SU-DHL-6 (cell line): ENCODE measurements around the gene PRPF39.

Experiments
- H2AFZ ChIP-seq: fragments of 200-600 bp; sonication (generic); 2 replicates; pipeline ENCODE4 v1.6.1; 2014; ENCODE audit warnings: low read depth, mild to moderate bottlenecking, moderate library complexity, mixed read lengths, antibody characterized with exemption, low read length; ENCODE audit not compliant: severe bottlenecking
- H3F3A ChIP-seq: fragments of 200-600 bp; shearing (Covaris generic); 2 replicates; pipeline ENCODE4 v1.6.0; 2016; ENCODE audit warnings: antibody characterized with exemption, mild to moderate bottlenecking; ENCODE audit not compliant: insufficient read depth
- H3K27ac ChIP-seq: fragments of 200-600 bp; sonication (generic); 2 replicates; pipeline ENCODE4 v1.5.1; 2016; ENCODE audit warnings: low read depth, mild to moderate bottlenecking, low read length, moderate library complexity, mixed read lengths
- H3K27me3 ChIP-seq: fragments of 200-600 bp; sonication (generic), shearing (Covaris generic); 2 replicates; pipeline ENCODE4 v1.6.0; 2014; ENCODE audit warnings: mild to moderate bottlenecking, low read length
- H3K36me3 ChIP-seq: fragments of 200-600 bp; sonication (generic); 2 replicates; pipeline ENCODE4 v1.6.1; 2014; ENCODE audit warnings: mild to moderate bottlenecking, low read length, mixed read lengths
- H3K4me2 ChIP-seq: fragments of 300-600, 200-600 bp; shearing (Covaris generic), sonication (generic); 2 replicates; pipeline ENCODE4 v1.6.0; 2014; ENCODE audit warnings: low read length, low read depth, mild to moderate bottlenecking; ENCODE audit not compliant: poor library complexity, severe bottlenecking
- H3K4me3 ChIP-seq: fragments of 200-600 bp; sonication (generic); 2 replicates; pipeline ENCODE4 v1.5.1; 2014; ENCODE audit warnings: antibody characterized with exemption, low read length, mild to moderate bottlenecking, mixed read lengths; ENCODE audit not compliant: insufficient read depth, poor library complexity, severe bottlenecking
- H3K79me2 ChIP-seq: fragments of 200-600 bp; sonication (generic); 2 replicates; pipeline ENCODE4 v1.6.1; 2014; ENCODE audit warnings: mild to moderate bottlenecking, low read length, moderate library complexity; ENCODE audit not compliant: insufficient read depth
- H3K9ac ChIP-seq: fragments of 200-600 bp; sonication (generic); 2 replicates; pipeline ENCODE4 v1.7.0; 2014; ENCODE audit warnings: mild to moderate bottlenecking, low read length
- H3K9me2 ChIP-seq: fragments of 200-600 bp; sonication (generic); replicated peaks from 2 replicates; pipeline ENCODE4 v1.6.1; 2014; ENCODE audit warnings: low read length; ENCODE audit not compliant: insufficient read depth
- H3K9me3 ChIP-seq: fragments of 200-600 bp; sonication (generic); 2 replicates; pipeline ENCODE4 v1.6.1; 2014; ENCODE audit warnings: low read length, mixed read lengths; ENCODE audit not compliant: insufficient read depth
- H4K20me1 ChIP-seq: fragments of 200-600 bp; sonication (generic); 2 replicates; pipeline ENCODE4 v1.6.1; 2014; ENCODE audit warnings: low read depth, mild to moderate bottlenecking, antibody characterized with exemption, low read length, moderate library complexity, mixed read lengths
- EZH2phosphoT487 ChIP-seq: fragments of 200-600 bp; sonication (generic), shearing (Covaris generic); conservative IDR thresholded peaks from 2 replicates; pipeline ENCODE4 v1.6.1; 2018; ENCODE audit warnings: mild to moderate bottlenecking, antibody characterized with exemption, low read length, moderate library complexity, mixed read lengths
- TF ChIP-seq, protein P1 (sequence below): fragments of 200-600 bp; sonication (generic); IDR thresholded peaks from one replicate; pipeline ENCODE4 v1.5.1; 2017; ENCODE audit warnings: antibody characterized with exemption, mild to moderate bottlenecking, low read length, moderate library complexity; ENCODE audit not compliant: insufficient read depth, poor library complexity, severe bottlenecking

PRPF39 gene

DNA sequence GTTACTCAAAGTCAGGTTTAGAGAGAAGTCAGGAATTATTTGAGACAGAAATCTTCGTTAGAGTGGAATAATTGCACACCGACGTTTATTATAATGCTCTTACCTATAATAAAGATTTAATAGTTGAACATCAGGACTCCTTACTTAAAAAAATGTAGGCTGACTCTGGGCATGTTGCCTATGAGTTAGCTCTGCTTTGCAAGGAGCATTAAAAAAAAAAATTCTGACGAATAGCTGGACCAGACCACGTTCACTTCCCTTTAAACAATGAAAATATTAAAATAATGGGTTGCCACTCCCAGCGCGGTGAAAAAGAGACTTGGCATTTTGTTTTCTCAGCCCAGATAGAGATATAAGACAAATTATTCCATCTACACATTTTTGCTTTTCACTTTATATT, 51.2 kb downstream of the PRPF39 start:
- peak overlapping the region; percentile 99 for H3K4me2 ChIP-seq
- H3K4me3 ChIP-seq, result peak overlapping the region; percentile 76
- peak overlapping the region; percentile 93 for H2AFZ ChIP-seq
- peak overlapping the region; percentile 71 for H3K9ac ChIP-seq
- no peaks in the 10 kb centered on the region for H3K27me3 ChIP-seq
- TF ChIP-seq, protein P1, sequence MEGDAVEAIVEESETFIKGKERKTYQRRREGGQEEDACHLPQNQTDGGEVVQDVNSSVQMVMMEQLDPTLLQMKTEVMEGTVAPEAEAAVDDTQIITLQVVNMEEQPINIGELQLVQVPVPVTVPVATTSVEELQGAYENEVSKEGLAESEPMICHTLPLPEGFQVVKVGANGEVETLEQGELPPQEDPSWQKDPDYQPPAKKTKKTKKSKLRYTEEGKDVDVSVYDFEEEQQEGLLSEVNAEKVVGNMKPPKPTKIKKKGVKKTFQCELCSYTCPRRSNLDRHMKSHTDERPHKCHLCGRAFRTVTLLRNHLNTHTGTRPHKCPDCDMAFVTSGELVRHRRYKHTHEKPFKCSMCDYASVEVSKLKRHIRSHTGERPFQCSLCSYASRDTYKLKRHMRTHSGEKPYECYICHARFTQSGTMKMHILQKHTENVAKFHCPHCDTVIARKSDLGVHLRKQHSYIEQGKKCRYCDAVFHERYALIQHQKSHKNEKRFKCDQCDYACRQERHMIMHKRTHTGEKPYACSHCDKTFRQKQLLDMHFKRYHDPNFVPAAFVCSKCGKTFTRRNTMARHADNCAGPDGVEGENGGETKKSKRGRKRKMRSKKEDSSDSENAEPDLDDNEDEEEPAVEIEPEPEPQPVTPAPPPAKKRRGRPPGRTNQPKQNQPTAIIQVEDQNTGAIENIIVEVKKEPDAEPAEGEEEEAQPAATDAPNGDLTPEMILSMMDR, result no peak
- TF ChIP-seq EZH2phosphoT487, result no peak
- H3K79me2 ChIP-seq, result peaks cover 68% of the 10 kb centered on the region
- no peaks in the 10 kb centered on the region for H3K9me2 ChIP-seq
- H3K36me3 ChIP-seq, result 0 out of 2 replicates have a peak, but pooled peaks cover 3% of the 10 kb centered on the region
- H4K20me1 ChIP-seq, result 0 out of 2 replicates have a peak, but pooled peaks cover 4% of the 10 kb centered on the region
- peak overlapping the region; percentile 82 for H3K27ac ChIP-seq
- no peaks in the 10 kb centered on the region for H3K9me3 ChIP-seq
- H3F3A ChIP-seq, result peaks cover 10% of the 10 kb centered on the region

DNA sequence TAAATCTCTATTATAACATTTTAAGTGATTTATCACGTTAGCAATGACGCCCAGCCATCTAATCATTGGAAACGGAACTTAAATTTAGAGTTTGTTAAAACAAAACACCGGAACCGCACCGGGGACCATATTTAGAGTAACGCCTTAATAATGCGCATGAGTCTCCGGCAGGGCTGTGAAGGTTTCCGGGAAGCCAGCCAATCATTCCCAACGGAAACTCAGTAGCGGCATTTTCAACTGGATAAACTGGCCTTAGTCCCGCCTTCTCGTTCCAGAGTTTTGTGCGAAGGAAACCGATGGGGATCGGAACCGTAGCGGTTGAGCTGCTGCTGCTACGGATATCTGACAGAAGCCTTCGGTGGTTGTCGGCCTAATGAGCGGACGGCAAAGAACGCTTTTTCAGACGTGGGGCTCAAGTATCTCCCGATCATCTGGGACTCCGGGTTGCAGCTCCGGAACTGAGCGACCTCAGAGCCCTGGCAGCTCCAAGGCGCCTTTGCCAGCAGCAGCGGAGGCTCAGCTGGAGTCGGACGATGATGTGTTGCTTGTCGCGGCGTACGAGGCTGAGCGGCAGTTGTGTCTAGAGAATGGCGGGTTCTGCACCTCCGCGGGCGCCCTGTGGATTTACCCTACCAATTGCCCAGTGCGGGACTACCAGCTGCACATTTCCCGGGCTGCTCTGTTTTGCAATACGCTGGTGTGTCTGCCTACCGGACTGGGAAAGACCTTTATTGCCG, 51.9 kb downstream of the PRPF39 start, which contains the start of gene FANCM:
Gene FANCM, plus strand, starts transcription at position 272 of the 737 bp plus-strand sequence. Its CDS starts 102 bp downstream, at position 374.
- 0 out of 2 replicates have a peak, but pooled peaks cover 4% of the 10 kb centered on the region for H4K20me1 ChIP-seq
- no peaks in the 10 kb centered on the region for H3K9me3 ChIP-seq
- peak within 1 kb of the TSS; percentile 76 for H3K4me3 ChIP-seq
- H3F3A ChIP-seq, result peaks cover 10% of the 10 kb centered on the region
- H3K27me3 ChIP-seq, result no peaks in the 10 kb centered on the region
- TF ChIP-seq, protein P1, result no peak
- H3K79me2 ChIP-seq, result peaks cover 75% of the 10 kb centered on the region
- H3K4me2 ChIP-seq, result peak within 1 kb of the TSS; percentile 99
- H3K9ac ChIP-seq, result peak within 1 kb of the TSS; percentile 71
- H3K9me2 ChIP-seq, result no peaks in the 10 kb centered on the region
- peak within 1 kb of the TSS; percentile 82 for H3K27ac ChIP-seq
- 0 out of 2 replicates have a peak, but pooled peaks cover 3% of the 10 kb centered on the region for H3K36me3 ChIP-seq
- peak within 1 kb of the TSS; percentile 93 for H2AFZ ChIP-seq

DNA sequence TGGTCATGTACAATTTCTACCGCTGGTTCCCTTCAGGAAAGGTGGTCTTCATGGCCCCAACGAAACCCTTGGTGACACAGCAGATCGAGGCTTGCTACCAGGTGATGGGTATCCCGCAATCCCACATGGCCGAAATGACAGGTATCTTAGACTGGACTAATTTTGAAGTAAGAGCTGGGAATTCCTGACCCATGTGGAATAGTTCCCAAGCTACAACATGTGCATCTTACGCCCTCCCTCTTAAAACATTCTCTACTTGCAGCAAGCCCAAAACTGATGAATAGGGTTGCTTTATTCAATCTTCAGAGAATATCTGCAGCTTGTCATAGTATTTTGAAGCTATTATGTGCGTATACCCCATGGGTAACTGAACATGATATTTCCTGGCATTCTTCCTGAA, 52.5 kb downstream of the PRPF39 start:
- Histone ChIP-seq H3K36me3 (0 out of 2 replicates have a peak, but pooled peaks cover 3% of the 10 kb centered on the region), H3K9me3 (no peaks in the 10 kb centered on the region), H3K79me2 (peaks cover 78% of the 10 kb centered on the region), H3K27ac (peak overlapping the region; percentile 82), H3K4me3 (peak overlapping the region; percentile 76), H4K20me1 (0 out of 2 replicates have a peak, but pooled peaks cover 4% of the 10 kb centered on the region), H3K27me3 (no peaks in the 10 kb centered on the region), H3F3A (peaks cover 10% of the 10 kb centered on the region), H3K4me2 (peak overlapping the region; percentile 99), H3K9me2 (no peaks in the 10 kb centered on the region), H3K9ac (peak overlapping the region; percentile 71), H2AFZ (no peak overlapping the region)
- no peak for TF ChIP-seq EZH2phosphoT487
- TF ChIP-seq, protein P1, result no peak
